SW 1271 (cell line): ENCODE data around the gene KLK11.

ENCODE experiments used
- DNase-seq, 2 experiments: peaks; one replicate each; lab custom pipeline; 2025; lab: John Stamatoyannopoulos, UW

Gene KLK11, protein sequence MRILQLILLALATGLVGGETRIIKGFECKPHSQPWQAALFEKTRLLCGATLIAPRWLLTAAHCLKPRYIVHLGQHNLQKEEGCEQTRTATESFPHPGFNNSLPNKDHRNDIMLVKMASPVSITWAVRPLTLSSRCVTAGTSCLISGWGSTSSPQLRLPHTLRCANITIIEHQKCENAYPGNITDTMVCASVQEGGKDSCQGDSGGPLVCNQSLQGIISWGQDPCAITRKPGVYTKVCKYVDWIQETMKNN

GRCh38 chr19:51026554-51026831, at the start of gene KLK11:
Gene KLK11 (minus strand): TSS chr19:51026616. CDS start chr19:51025631, 985 bp downstream.
- DNase-seq = no peak

DNA sequence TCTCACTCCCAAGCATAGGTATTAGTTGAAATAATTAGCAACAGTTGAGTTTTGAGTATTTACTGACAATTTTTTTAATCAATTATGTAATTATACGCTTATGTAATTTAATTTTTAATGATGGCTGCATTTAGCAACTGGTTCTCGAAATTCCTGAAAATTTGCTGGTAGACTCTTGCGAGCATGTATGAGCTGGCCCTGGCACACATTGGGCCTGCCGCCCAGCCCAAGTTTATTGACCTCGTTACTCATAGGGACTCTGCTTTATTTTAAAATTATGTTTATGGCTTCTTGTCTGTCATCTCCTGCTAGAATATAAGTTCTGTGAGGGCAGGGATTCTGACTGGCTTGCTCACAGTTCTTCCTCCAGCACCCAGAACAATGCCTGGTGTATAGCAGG, 49.6 kb upstream of the KLK11 start:
- DNase-seq = no peak

GRCh38 chr19:51071095-51071405, 44.6 kb upstream of the KLK11 start:
- no peak for DNase-seq

- no peak for DNase-seq
Measured at GRCh38 chr19:51070334-51071094, 44.1 kb upstream of the KLK11 start.

DNA sequence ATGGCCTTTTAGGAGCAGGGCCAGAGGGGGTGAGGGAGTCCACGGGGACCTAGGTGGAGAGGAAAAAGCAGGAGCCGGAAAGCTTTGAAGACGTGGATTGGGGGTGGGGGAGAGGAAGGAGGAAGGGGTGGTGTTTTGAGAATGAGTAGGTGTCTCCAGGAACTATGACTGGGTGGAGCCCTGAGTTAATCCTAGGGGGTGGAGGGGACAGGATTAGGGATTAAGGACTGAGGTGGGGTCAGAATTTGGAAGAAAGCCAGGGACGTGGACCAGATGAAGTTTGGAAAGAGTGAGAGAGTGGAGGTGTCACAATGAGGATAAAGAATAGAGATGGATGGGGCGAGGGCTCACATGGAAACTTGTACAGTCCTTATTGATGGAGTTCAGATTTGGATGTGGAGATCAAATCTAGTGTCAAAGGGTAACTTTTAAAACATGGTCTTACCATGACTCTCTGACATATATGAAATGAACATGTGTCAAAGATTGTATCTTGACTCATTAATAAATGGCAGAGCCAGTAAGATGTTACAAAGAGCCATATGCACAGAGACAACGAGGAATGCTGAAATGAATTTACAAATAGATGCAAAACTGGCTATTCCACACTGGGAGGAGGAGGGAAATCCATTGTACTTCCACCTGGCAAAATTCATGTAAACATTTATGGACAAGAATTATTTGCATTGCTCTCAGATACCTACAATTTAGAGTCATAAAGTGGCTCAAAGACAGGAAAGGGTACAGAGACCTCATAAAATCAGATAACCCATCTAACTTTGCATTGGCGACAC, 40.2 kb upstream of the KLK11 start:
- DNase-seq = no peak

- DNase-seq = no peak
Measured at GRCh38 chr19:51065221-51065960, 39.0 kb upstream of the KLK11 start.

- DNase-seq = no peak
Measured at GRCh38 chr19:51064534-51065220, 38.3 kb upstream of the KLK11 start, which contains the start of gene KLK13. Gene KLK13 (minus strand): TSS chr19:51065092. CDS start chr19:51065067, 25 bp downstream.

DNA sequence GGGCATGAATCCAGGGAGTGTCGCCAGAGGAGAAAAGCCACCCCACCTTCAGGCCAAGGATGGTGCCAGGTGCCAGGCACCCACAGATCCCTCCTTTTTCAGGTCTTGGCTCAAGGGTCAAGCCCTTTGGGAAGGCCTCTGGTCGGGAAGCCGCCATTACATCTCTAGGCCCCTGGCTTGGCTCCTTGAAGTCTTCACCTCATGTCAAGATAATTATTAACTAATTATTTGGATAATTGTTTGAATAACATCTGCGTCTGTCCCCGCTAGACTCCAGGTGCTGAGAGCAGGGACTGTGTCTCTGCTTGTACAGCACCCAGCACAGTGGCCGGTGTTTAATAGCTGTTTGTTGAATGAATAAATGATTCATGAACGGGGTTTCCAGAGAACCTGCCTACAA, 37.2 kb upstream of the KLK11 start:
- DNase-seq = no peak

DNA sequence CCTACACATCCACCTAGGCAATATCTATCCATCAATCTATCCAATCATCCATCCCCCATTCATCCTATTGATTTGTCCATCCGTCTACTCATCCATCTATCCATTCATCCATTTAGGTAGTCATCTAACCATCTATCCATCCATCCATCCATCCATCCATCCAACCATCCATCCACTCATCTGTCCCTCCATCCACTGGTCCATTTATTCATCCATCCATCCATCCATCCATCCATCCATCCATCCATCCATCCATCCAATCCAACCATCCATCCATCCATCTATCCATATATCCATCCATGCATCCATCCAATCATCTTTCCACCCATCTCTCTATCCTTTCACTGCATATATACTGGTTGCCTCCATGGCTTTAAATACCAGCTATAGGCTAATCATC, 34.6 kb upstream of the KLK11 start:
- no peak for DNase-seq

GRCh38 chr19:51060336-51060735, 33.9 kb upstream of the KLK11 start:
- DNase-seq = no peak

- DNase-seq = no peak
Measured at GRCh38 chr19:51059715-51060114, 33.3 kb upstream of the KLK11 start.

DNA sequence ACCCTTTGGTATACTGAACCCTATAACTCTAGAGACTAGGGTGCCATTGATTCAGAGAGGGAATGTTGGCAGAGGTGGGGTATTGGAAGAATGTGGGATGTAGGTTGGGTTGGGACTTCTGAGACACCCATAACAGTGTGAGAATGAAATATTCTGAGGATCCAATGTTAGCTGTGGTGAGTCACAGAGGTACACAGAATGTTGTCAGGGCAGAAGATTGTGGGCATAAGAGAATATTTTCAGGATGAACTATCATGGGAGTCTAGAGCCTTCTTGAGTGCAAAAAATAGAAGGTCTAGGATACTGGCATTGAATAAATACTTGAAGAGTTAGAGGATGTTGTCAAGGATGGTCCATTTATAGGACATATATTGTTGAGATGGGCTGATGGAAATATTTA, 29.4 kb upstream of the KLK11 start:
- no peak for DNase-seq

- DNase-seq = no peak
Measured at GRCh38 chr19:51047031-51047335, 20.6 kb upstream of the KLK11 start.

DNA sequence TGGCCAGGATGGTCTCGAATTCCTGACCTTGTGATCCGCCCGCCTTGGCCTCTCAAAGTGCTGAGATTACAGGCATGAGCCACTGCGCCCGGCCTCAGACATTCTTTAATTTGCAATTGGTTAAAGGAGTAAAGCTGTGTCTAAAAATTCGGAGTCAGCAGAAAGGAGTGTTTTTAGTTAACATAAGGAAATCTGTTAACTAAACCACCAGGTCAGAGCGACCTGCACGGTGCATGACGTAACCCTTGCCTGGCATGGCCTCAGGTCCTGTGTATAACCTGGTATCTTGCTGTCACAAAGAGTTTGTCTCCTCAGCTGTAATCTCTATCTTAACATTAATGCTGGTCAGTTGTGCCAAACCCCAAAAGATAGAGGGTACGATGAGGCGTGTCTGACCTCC, 17.9 kb upstream of the KLK11 start:
- no peak for DNase-seq

GRCh38 chr19:51043497-51043896, 17.1 kb upstream of the KLK11 start:
- no peak for DNase-seq

DNA sequence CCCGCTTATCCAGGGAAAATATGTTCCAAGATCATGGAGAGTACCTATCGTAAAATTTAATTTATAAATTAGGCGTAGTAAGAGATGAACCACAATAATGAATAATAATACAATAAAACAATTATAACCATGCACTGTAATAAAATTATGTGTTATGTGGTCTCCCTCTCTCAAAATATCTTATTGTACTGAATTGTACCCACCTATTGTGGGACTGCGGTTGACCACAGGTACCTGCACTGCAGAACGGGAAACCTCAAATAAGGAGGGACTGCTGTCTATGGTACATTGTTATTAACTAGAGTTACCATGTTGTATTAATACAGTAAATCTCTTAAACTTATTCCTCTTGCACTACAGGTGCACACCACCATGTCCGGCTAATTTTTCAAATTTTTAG, 13.7 kb upstream of the KLK11 start:
- no peak for DNase-seq

- DNase-seq = no peak
Measured at GRCh38 chr19:51036519-51036918, 10.1 kb upstream of the KLK11 start.

DNA sequence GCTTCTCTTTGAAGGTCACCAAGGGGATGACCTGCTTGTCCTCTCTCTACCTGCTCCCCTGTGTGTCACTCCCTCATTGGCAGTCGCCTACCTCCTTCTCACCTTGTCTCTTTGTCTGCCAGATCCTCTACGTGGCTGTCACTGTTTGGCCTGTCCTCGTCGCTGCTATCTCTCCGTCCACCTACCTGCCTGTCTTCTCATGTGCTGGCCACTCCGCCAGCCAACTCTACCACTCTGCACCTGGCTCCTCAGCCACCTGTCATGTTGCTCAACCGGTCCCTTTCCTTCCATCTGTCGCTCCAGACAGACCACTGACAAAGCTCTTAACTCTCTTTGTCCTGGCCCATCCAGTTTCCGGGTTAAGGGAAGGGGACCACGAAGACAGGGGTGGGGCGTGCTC, 8.3 kb upstream of the KLK11 start, which contains the start of gene KLK12:
Gene KLK12, minus strand, starts transcription at position 299 of the 400 bp plus-strand sequence. CDS start 381 bp downstream, outside the sequence.
- no peak for DNase-seq

DNA sequence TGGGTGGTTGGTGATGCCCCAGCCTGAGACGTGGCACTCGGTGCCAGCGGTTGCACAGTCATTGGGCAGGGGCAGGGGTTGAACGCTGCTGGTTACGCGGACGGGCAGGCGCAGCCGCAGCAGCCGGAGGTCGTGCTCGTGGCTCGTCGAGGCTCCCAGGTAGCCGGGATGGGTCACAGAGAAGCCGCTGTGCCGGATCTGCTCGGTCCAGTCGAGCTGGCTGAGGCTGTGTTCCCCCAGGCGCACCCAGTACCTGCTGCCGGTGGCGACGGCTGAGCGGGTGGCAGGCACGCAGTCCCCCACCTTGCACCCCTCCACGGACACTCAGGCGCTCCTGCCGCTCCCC, 5.4 kb upstream of the KLK11 start:
- DNase-seq = no peak

- no peak for DNase-seq
Measured at GRCh38 chr19:51031220-51031879, 4.9 kb upstream of the KLK11 start.

DNA sequence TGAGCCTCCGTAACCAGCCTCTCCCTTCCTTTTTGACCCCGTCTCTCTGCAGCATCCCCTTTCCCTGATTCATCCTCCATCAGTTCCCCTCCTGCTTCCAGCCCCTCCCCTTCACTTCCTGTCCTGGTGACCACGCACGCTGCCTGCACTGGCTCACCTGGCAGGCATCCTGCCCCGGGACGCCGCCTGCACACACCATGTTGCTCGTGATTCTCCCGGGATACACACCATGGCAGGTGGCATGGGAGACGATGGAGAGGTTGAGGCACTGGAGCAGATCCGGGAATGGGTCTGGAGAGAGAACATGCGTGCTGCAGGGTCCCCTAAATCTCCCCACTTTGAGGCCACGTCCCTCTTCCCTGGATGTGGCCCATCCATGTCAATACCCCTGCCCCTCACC, 4.2 kb upstream of the KLK11 start:
- DNase-seq = no peak

DNA sequence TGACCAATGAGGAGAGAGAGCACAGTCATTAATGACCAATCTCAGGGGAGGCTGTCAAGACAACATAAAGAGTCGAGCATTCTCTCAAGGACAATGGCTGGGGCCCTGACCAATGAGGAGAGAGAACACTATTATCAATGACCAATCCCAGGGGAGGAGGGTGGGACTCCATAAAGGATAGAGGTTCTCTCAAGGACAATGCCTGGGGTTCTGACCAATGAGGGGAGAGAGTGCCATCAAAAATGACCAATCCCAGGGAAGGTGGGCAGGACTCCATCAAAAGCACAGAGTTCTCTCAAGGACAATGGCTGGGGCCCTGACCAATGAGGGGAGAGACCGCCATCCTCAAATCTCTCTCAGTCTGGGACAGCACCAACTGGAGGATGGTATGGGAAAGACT, 3.3 kb upstream of the KLK11 start:
- no peak for DNase-seq
